ENCODE results near the gene RABEP2.

DNA sequence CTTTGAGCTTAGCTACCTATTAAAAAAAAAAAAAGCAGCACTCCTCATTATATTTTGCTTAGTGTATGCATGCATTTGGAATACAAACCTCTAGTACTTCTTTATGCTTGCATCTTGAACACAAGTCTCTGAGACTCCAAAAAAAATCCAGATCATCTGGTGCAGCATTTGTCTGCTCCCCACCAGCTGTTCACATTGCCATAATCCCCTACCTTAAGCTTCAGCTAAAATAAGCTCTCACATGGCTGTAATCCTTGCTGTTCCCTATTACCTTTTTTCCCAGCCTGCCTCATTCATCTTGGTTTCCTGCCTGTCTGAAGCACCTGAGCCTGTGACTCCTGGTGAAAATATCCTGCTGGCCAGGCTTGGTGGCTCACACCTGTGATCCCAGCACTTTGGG is 18.2 kb upstream of the RABEP2 start:
- TF ChIP-seq, protein P1, sequence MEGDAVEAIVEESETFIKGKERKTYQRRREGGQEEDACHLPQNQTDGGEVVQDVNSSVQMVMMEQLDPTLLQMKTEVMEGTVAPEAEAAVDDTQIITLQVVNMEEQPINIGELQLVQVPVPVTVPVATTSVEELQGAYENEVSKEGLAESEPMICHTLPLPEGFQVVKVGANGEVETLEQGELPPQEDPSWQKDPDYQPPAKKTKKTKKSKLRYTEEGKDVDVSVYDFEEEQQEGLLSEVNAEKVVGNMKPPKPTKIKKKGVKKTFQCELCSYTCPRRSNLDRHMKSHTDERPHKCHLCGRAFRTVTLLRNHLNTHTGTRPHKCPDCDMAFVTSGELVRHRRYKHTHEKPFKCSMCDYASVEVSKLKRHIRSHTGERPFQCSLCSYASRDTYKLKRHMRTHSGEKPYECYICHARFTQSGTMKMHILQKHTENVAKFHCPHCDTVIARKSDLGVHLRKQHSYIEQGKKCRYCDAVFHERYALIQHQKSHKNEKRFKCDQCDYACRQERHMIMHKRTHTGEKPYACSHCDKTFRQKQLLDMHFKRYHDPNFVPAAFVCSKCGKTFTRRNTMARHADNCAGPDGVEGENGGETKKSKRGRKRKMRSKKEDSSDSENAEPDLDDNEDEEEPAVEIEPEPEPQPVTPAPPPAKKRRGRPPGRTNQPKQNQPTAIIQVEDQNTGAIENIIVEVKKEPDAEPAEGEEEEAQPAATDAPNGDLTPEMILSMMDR (IDR thresholded peaks at IDR 0.05; ENCODE audit: low read depth, low read length, poor library complexity, severe bottlenecking): no peak
- no peak for TF ChIP-seq EZH2phosphoT487 (IDR thresholded peaks at IDR 0.05; ENCODE audit: borderline replicate concordance, low read length)
